K562 (cell line): ENCODE results near the gene TREM1. TPM values are rescaled to one million over a fixed set of nuclear protein-coding genes. Genes with fewer than 3 reads are reported as not detected.

Experiments
- ATAC-seq: fragments of 200-7000 bp; cut with Tn5 transposase; 3 replicates; pipeline ENCODE4 v1.9.1; 2020; ENCODE audit warnings: moderate library complexity
- BruUV-seq: library from RNA; stranded (reverse); fragments of 400-500 nt; replicated peaks from 2 replicates; lab custom pipeline; 2021; lab: Mats Ljungman, UMichigan
- CTCF ChIA-PET: fragments of 300-600 bp; formaldehyde crosslinking; extraction: SDS; loops from one replicate; lab custom pipeline; 2021; ENCODE audit warnings: low intra/inter-chr PET ratio; lab: Yijun Ruan, JAX
- POLR2A ChIA-PET: fragments of 300-600, 350-650 bp; sonication (Branson Sonifier 250); formaldehyde crosslinking; extraction: SDS; loops from one replicate; lab custom pipeline; 2021; ENCODE audit warnings: antibody characterized with exemption, inconsistent platforms; lab: Yijun Ruan, JAX
- DNase-seq, 4 experiments: peaks; one replicate each; pipeline versions ENCODE4 v3.0.0 to v3.0.0-alpha.2; 2011 to 2018; ENCODE audit warnings: low spot score in 3 of 4, mixed read lengths in 3 of 4; ENCODE audit errors: extremely low read depth in 1 of 4
- FAIRE-seq: peaks from 2 replicates; lab custom pipeline; 2011; peaks lifted over from hg19 to GRCh38; lab: Jason Lieb, UNC
- H2AFZ ChIP-seq: 2 replicates; pipeline ENCODE4 v1.6.0; 2011; ENCODE audit warnings: low read depth, low read length, control low read depth, inconsistent platforms
- H3K27ac ChIP-seq: fragments of 200-600 bp; 3 replicates; pipeline ENCODE4 v1.8.0; 2011; ENCODE audit warnings: low read depth, mild to moderate bottlenecking, control low read depth, inconsistent platforms, low read length, moderate library complexity, mixed read lengths; ENCODE audit errors: extremely low read depth
- H3K27me3 ChIP-seq, 2 experiments: fragments of 300-600 bp in 1 of 2; 2 replicates in 1 of 2; 3 replicates in 1 of 2; pipeline versions ENCODE4 v1.6.0 to v1.8.0; 2011; ENCODE audit warnings: inconsistent platforms in 2 of 2, low read length in 2 of 2, mild to moderate bottlenecking in 1 of 2, mixed read lengths in 1 of 2, moderate library complexity in 1 of 2; ENCODE audit not compliant: control insufficient read depth in 2 of 2, insufficient read depth in 2 of 2
- H3K36me3 ChIP-seq: fragments of 300-600 bp; 3 replicates; pipeline ENCODE4 v1.8.0; 2011; ENCODE audit warnings: mild to moderate bottlenecking, low read length, inconsistent platforms; ENCODE audit not compliant: control insufficient read depth, insufficient read depth
- H3K4me1 ChIP-seq, 2 experiments: fragments of 200-600 bp in 1 of 2; replicated peaks in 1 of 2; 2 replicates in 1 of 2; 3 replicates in 1 of 2; pipeline versions ENCODE4 v1.5.1 to v1.8.0; 2011; ENCODE audit warnings: inconsistent platforms in 2 of 2, low read length in 2 of 2, mild to moderate bottlenecking in 1 of 2, mixed read lengths in 1 of 2, moderate library complexity in 1 of 2; ENCODE audit not compliant: control insufficient read depth in 2 of 2, insufficient read depth in 2 of 2
- H3K4me2 ChIP-seq: 2 replicates; pipeline ENCODE4 v1.6.1; 2011; ENCODE audit warnings: low read length, control low read depth, inconsistent platforms, mixed read lengths; ENCODE audit not compliant: insufficient read depth
- H3K4me3 ChIP-seq: fragments of 200-600 bp; sonication (generic), shearing (Covaris generic); 2 replicates; pipeline ENCODE4 v1.5.1; 2016; ENCODE audit warnings: control low read depth, inconsistent platforms
- H3K79me2 ChIP-seq: fragments of 200-600 bp; 3 replicates; pipeline ENCODE4 v1.8.0; 2011; ENCODE audit warnings: low read length, inconsistent platforms; ENCODE audit not compliant: control insufficient read depth, insufficient read depth
- H3K9ac ChIP-seq, 2 experiments: 2 replicates each; pipeline versions ENCODE4 v1.6.0 to v1.6.1; 2011; ENCODE audit warnings: low read depth in 2 of 2, low read length in 2 of 2, control low read depth in 1 of 2, inconsistent platforms in 1 of 2, mild to moderate bottlenecking in 1 of 2, mixed read lengths in 1 of 2; ENCODE audit not compliant: insufficient read depth in 1 of 2
- H3K9me1 ChIP-seq: one replicate; pipeline ENCODE4 v1.6.0; 2011; ENCODE audit warnings: inconsistent platforms, mild to moderate bottlenecking, low read length, moderate library complexity; ENCODE audit not compliant: control insufficient read depth, insufficient read depth
- H3K9me3 ChIP-seq: replicated peaks from 2 replicates; pipeline ENCODE4 v1.5.1; 2011; ENCODE audit warnings: low read depth, low read length, inconsistent platforms; ENCODE audit not compliant: control insufficient read depth, insufficient read depth
- H4K20me1 ChIP-seq: replicated peaks from 2 replicates; pipeline ENCODE4 v1.6.1; 2011; ENCODE audit warnings: low read length, inconsistent platforms, mixed read lengths; ENCODE audit not compliant: control insufficient read depth, insufficient read depth
- SPI1 ChIP-seq: IDR thresholded peaks from 2 replicates; pipeline ENCODE4 v1.6.1; 2011; ENCODE audit warnings: low read depth, low read length, control low read depth, borderline replicate concordance
- TRIM28 ChIP-seq: fragments of 450-650 bp; IDR thresholded peaks from 2 replicates; pipeline ENCODE4 v1.6.1; 2017
- WGBS: fragments of 100-300 bp; shearing (Covaris generic); methylation state at CpG from one replicate; pipeline ENCODE4 v1.1.6; 2016; ENCODE audit warnings: low coverage, mixed read lengths; ENCODE audit not compliant: insufficient coverage; ENCODE audit errors: missing lambda C conversion rate; 5-methylcytosine and 5-hydroxymethylcytosine counted together
- in situ Hi-C: fragments of 300-500 bp; cut with MboI; formaldehyde crosslinking; loops from 4 replicates; pipeline ENCODE4 v1.15.0; 2018; ENCODE audit warnings: inconsistent platforms, mixed read lengths
- intact Hi-C: fragments of 100-400 bp; cut with micrococcal nuclease; formaldehyde crosslinking; loops from 2 replicates; pipeline ENCODE4 v1.14.2; 2022
- polyA plus RNA-seq, 8 experiments: library from polyadenylated mRNA; depleted of rRNA in 4 of 8; stranded (reverse) in 5 of 8; unstranded in 3 of 8; fragments of >200 nt; fragmentation: Nextera tagmentation in 2 of 8; fragmentation: Illumina TruSeq in 1 of 8; extraction: Ambion mirVana in 2 of 8; extraction: Trizol in 1 of 8; gene quantifications; 2 replicates each; pipeline versions ENCODE4 v1.2.1 to v1.2.3, GENCODE V29; 2011 to 2014; ENCODE audit warnings: inconsistent platforms in 1 of 8, missing spikeins in 1 of 8
- total RNA-seq, 7 experiments: library from RNA; depleted of rRNA in 6 of 7; stranded (reverse); fragments of >200 nt in 6 of 7; fragmentation: Illumina TruSeq in 2 of 7; extraction: Trizol in 2 of 7; gene quantifications; 2 replicates each; pipeline versions ENCODE4 v1.2.1 to v1.2.3, GENCODE V29; 2011 to 2021; ENCODE audit warnings: low replicate concordance in 1 of 7
- TF ChIP-seq, protein P1 (sequence below): sonication (generic); formaldehyde crosslinking; IDR thresholded peaks from 2 replicates; pipeline ENCODE4 v1.8.0; 2022; ENCODE audit warnings: mild to moderate bottlenecking, missing genetic modification reagents

TREM1 gene
- total and polyA plus RNA-seq, 9 of the 15 experiments (the other 6 are each of a cell fraction or from before 2014, with no cell fraction given), result not detected

DNA sequence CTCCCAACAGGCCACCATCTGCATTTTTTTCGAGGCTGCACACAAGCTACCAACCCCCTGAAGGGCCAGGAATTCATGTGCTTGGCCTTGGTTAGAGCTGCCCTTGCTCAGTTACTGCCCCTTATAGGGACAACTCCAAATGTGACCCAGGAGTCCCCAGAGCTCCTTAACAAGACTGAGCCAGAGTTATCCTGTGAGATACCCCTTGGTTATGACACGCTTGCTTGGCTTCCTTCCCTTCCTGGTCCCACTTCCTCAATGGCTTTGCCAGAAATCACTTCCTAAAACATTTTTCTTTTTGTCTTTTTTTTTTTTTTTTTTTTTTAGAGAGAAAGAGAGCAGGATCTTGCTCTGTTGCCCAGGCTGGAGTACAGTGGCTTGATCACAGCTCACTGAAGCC is 8.9 kb downstream of the TREM1 start:
- Histone ChIP-seq H3K27me3 (peaks cover 29 to 50% of the 10 kb centered on the region in 2 experiments; a peak in 4 of 5 replicates), H3K4me1 (peaks cover 0 to 8% of the 10 kb centered on the region in 2 experiments; a peak in 2 of 5 replicates), H4K20me1 (no peaks in the 10 kb centered on the region; the same call in 1 of the 2 replicates), H3K9me3 (no peaks in the 10 kb centered on the region), H3K4me3 (no peak overlapping the region), H3K9me1 (no peaks in the 10 kb centered on the region), H2AFZ (no peak overlapping the region), H3K79me2 (no peaks in the 10 kb centered on the region), H3K9ac (no peak overlapping the region), H3K27ac (no peak overlapping the region), H3K36me3 (no peaks in the 10 kb centered on the region), H3K4me2 (no peak overlapping the region)
- ChIA-PET CTCF (interaction anchor here (2.2 kb wide), 1 partner anchor 42 kb away, joined by 16 read pairs; no protein-coding TSS in a partner anchor), POLR2A (interaction anchor here (0.7 to 1.2 kb wide), 2 partner anchors 8 to 29 kb away, joined by 3 read pairs; no protein-coding TSS in a partner anchor)
- DNase-seq, result no peak
- 3% methylated on average over 2 of the region's 2 CpGs for WGBS
- intact Hi-C loops, result no loop called here
- TF ChIP-seq SPI1, result peak; percentile 43; the same call in 1 of the 2 replicates
- TF ChIP-seq, protein P1, sequence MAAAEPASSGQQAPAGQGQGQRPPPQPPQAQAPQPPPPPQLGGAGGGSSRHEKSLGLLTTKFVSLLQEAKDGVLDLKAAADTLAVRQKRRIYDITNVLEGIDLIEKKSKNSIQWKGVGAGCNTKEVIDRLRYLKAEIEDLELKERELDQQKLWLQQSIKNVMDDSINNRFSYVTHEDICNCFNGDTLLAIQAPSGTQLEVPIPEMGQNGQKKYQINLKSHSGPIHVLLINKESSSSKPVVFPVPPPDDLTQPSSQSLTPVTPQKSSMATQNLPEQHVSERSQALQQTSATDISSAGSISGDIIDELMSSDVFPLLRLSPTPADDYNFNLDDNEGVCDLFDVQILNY (CRISPR knock-in tag), result no peak
- no peak for FAIRE-seq
- in situ Hi-C loops, result no loop called here
- ATAC-seq, result no peak
- BruUV-seq, result no TSS peak

DNA sequence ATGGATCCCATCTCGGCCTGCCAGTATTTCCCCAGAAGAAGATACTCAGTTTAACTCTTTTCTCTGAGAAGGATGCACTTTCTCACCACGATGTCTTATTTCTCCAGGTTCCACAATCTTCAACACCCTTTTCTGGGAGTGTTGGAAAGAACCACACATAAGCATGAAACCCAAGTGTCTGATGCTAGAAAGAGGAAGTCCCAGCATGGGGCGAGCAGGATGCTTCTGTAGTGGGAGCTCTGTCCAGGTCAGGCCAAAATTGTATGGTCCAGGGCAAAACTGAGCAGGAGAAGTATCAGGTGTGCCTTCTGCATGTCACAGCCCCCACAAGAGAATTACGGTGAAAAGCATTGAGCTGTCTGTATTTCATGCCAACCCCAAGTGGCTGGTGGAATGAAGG is 11.0 kb downstream of the TREM1 start:
- Histone ChIP-seq H3K4me1 (peaks cover 0 to 8% of the 10 kb centered on the region in 2 experiments; a peak in 2 of 5 replicates), H3K9me3 (no peaks in the 10 kb centered on the region), H3K36me3 (no peaks in the 10 kb centered on the region), H3K9ac (no peak overlapping the region), H3K27ac (no peak overlapping the region), H3K9me1 (no peaks in the 10 kb centered on the region), H4K20me1 (no peaks in the 10 kb centered on the region; the same call in 1 of the 2 replicates), H3K79me2 (no peaks in the 10 kb centered on the region), H2AFZ (no peak overlapping the region), H3K4me3 (no peak overlapping the region), H3K27me3 (peaks cover 32 to 54% of the 10 kb centered on the region in 2 experiments; a peak in 4 of 5 replicates), H3K4me2 (no peak overlapping the region)
- in situ Hi-C loops, result no loop called here
- ATAC-seq, result no peak
- POLR2A ChIA-PET, result interaction anchor here (0.7 kb wide), 1 partner anchor 75 kb away, joined by 3 read pairs; no protein-coding TSS in a partner anchor
- DNase-seq, result no peak
- no peak for TF ChIP-seq TRIM28
- TF ChIP-seq SPI1, result peak; percentile 94
- CTCF ChIA-PET, result no interaction called here
- intact Hi-C loops, result no loop called here
- BruUV-seq, result no TSS peak
- no peak for FAIRE-seq
- WGBS, result 3% methylated on average over 4 of the region's 4 CpGs
